ENCODE measurements around the gene NR2F1-AS1. TPM values are rescaled to one million over a fixed set of nuclear protein-coding genes. Genes with fewer than 3 reads are reported as not detected.

NR2F1-AS1 gene
- total and polyA plus RNA-seq, 4 donors: 2.0 to 4.0 (median 2.1) TPM

DNA sequence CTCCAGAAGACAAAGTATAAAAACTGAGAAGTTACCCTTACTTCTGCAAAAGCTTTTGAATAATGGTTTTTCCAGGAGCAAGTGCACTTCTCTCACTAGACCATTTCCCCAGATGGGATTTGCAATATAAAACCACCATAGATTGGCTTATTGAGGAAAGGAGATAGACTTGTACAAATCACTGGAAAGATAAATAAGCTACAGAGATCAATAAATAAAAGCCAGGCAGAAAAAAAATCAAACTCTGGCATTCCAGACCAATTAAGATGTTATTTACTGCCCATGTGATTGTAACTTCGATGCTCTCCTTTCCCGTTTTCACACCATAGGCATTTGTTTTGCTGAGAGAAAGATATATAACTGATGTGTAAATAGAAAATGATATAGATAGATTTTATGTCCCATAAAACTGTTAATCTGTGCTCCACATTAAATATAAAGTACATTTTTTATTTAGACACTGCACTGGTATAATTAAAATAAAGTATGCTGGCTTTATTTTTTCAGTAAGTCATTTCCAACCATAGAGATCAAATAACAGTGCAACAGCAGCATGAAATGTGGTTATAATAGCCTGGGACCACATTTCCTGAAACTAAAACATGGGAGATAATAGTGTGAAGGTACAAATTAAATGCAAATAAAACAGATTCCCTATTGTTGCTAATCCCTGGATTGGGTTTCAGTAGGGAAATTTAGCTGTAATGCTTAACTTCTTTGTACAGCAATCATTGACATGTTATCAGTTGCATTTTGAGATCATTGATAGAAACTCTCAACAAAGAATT, 177.7 kb downstream of the NR2F1-AS1 start:
- H3K4me3 ChIP-seq (ENCODE audit: low read depth in 1 of 3, low read length in 3 of 3): no peak overlapping the region
- H3K27me3 ChIP-seq (ENCODE audit: control insufficient read depth in 4 of 4, insufficient read depth in 4 of 4, low read length in 3 of 4): no peaks in the 10 kb centered on the region
- H3K36me3 ChIP-seq (ENCODE audit: control insufficient read depth in 4 of 4, insufficient read depth in 3 of 4, low read depth in 1 of 4, low read length in 3 of 4): no peaks in the 10 kb centered on the region
- 84% methylated on average over 2 of the region's 2 CpGs for WGBS
- no peak for DNase-seq (ENCODE audit: low spot score)
- H3K27ac ChIP-seq (ENCODE audit: low read depth in 1 of 2, low read length in 2 of 2): no peak overlapping the region
- no peaks in the 10 kb centered on the region for H3K4me1 ChIP-seq (ENCODE audit: control insufficient read depth in 4 of 4, insufficient read depth in 4 of 4, low read length in 3 of 4)
- TF ChIP-seq, protein P1, sequence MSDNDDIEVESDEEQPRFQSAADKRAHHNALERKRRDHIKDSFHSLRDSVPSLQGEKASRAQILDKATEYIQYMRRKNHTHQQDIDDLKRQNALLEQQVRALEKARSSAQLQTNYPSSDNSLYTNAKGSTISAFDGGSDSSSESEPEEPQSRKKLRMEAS (IDR thresholded peaks at IDR 0.05): no peak
- no peak for TF ChIP-seq TAF1 (conservative IDR thresholded peaks at IDR 0.05)
- no peak for TF ChIP-seq HNF4G (IDR thresholded peaks at IDR 0.05)
- TF ChIP-seq, protein P2, sequence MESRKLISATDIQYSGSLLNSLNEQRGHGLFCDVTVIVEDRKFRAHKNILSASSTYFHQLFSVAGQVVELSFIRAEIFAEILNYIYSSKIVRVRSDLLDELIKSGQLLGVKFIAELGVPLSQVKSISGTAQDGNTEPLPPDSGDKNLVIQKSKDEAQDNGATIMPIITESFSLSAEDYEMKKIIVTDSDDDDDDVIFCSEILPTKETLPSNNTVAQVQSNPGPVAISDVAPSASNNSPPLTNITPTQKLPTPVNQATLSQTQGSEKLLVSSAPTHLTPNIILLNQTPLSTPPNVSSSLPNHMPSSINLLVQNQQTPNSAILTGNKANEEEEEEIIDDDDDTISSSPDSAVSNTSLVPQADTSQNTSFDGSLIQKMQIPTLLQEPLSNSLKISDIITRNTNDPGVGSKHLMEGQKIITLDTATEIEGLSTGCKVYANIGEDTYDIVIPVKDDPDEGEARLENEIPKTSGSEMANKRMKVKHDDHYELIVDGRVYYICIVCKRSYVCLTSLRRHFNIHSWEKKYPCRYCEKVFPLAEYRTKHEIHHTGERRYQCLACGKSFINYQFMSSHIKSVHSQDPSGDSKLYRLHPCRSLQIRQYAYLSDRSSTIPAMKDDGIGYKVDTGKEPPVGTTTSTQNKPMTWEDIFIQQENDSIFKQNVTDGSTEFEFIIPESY (IDR thresholded peaks at IDR 0.05): no peak
- TF ChIP-seq FOXA2 (IDR thresholded peaks at IDR 0.05): no peak
- TF ChIP-seq FOXA1 (IDR thresholded peaks at IDR 0.05): no peak
- TF ChIP-seq JUND (IDR thresholded peaks at IDR 0.05): no peak
- TF ChIP-seq YY1 (IDR thresholded peaks at IDR 0.05): no peak
- TF ChIP-seq SP1 (IDR thresholded peaks at IDR 0.05): no peak
- no peak for TF ChIP-seq GABPA (IDR thresholded peaks at IDR 0.05 in 1 of 2, conservative IDR thresholded peaks at IDR 0.05 in 1 of 2)
- TF ChIP-seq NR2F2 (IDR thresholded peaks at IDR 0.05): no peak
- no peak for TF ChIP-seq EGR1 (IDR thresholded peaks at IDR 0.05; ENCODE audit: low read depth in 2 of 2)
- TF ChIP-seq, protein P3, sequence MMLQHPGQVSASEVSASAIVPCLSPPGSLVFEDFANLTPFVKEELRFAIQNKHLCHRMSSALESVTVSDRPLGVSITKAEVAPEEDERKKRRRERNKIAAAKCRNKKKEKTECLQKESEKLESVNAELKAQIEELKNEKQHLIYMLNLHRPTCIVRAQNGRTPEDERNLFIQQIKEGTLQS (IDR thresholded peaks at IDR 0.05): no peak
- TF ChIP-seq, protein P4, sequence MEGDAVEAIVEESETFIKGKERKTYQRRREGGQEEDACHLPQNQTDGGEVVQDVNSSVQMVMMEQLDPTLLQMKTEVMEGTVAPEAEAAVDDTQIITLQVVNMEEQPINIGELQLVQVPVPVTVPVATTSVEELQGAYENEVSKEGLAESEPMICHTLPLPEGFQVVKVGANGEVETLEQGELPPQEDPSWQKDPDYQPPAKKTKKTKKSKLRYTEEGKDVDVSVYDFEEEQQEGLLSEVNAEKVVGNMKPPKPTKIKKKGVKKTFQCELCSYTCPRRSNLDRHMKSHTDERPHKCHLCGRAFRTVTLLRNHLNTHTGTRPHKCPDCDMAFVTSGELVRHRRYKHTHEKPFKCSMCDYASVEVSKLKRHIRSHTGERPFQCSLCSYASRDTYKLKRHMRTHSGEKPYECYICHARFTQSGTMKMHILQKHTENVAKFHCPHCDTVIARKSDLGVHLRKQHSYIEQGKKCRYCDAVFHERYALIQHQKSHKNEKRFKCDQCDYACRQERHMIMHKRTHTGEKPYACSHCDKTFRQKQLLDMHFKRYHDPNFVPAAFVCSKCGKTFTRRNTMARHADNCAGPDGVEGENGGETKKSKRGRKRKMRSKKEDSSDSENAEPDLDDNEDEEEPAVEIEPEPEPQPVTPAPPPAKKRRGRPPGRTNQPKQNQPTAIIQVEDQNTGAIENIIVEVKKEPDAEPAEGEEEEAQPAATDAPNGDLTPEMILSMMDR (IDR thresholded peaks at IDR 0.05; ENCODE audit: low read depth, low read length, missing input control): no peak
- TF ChIP-seq RXRA (IDR thresholded peaks at IDR 0.05): no peak
- no peak for TF ChIP-seq HNF4A (conservative IDR thresholded peaks at IDR 0.05)
- TF ChIP-seq RAD21 (IDR thresholded peaks at IDR 0.05): no peak
- TF ChIP-seq, protein P5, sequence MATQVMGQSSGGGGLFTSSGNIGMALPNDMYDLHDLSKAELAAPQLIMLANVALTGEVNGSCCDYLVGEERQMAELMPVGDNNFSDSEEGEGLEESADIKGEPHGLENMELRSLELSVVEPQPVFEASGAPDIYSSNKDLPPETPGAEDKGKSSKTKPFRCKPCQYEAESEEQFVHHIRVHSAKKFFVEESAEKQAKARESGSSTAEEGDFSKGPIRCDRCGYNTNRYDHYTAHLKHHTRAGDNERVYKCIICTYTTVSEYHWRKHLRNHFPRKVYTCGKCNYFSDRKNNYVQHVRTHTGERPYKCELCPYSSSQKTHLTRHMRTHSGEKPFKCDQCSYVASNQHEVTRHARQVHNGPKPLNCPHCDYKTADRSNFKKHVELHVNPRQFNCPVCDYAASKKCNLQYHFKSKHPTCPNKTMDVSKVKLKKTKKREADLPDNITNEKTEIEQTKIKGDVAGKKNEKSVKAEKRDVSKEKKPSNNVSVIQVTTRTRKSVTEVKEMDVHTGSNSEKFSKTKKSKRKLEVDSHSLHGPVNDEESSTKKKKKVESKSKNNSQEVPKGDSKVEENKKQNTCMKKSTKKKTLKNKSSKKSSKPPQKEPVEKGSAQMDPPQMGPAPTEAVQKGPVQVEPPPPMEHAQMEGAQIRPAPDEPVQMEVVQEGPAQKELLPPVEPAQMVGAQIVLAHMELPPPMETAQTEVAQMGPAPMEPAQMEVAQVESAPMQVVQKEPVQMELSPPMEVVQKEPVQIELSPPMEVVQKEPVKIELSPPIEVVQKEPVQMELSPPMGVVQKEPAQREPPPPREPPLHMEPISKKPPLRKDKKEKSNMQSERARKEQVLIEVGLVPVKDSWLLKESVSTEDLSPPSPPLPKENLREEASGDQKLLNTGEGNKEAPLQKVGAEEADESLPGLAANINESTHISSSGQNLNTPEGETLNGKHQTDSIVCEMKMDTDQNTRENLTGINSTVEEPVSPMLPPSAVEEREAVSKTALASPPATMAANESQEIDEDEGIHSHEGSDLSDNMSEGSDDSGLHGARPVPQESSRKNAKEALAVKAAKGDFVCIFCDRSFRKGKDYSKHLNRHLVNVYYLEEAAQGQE (IDR thresholded peaks at IDR 0.05): no peak
- H3K9ac ChIP-seq (ENCODE audit: low read depth in 1 of 2, low read length in 2 of 2): no peak overlapping the region
- H3K9me3 ChIP-seq (ENCODE audit: control insufficient read depth in 4 of 4, low read length in 3 of 4): no peaks in the 10 kb centered on the region
